Tibial nerve (tissue), 3 donors: ENCODE results near the gene ALX4.

Experiments used
- POLR2A ChIP-seq, 2 donors: fragments of 450-650 bp; IDR thresholded peaks; one replicate each; pipeline ENCODE4 v1.6.1; 2017; ENCODE audit warnings: antibody characterized with exemption in 2 of 2, mild to moderate bottlenecking in 2 of 2, moderate library complexity in 2 of 2
- TF ChIP-seq, protein P1 (sequence below), 5 experiments: fragments of 200-600 bp in 3 of 5; fragments of 450-650 bp in 2 of 5; sonication (generic) in 3 of 5; IDR thresholded peaks; one replicate each; pipeline ENCODE4 v1.5.1; 2016 to 2019; ENCODE audit warnings: antibody characterized with exemption in 5 of 5, mild to moderate bottlenecking in 3 of 5, moderate library complexity in 2 of 5

DNA sequence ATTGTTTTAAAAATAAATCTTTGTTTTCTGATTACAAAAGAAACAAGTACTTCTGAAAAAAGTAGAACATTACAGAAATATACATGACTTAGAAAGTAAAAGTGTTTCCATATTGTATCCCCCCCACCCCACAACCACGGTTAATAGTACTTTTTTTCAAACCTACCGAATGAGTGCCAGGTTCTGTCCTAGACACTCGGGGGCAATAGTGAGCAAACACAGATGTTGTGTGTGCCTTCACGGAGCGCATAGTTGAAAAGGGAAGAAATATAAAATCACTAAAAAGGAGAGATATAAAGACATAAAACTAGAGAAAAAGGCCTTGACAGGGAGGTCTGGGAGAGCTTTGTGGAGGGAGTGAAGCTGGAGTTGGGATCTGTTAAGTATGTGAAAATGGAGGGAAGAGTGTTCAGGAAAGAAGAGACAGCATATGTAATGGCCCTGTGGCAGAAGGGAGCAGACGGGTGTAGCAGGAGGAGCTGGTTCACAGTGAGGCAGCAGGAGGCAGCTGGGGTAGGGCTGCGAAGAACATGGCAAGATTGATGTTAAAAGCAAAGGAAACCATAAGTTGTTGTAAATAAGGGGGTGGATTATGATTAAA is 42.1 kb upstream of the ALX4 start:
- no peak for TF ChIP-seq POLR2A (IDR thresholded peaks at IDR 0.05)
- TF ChIP-seq, protein P1, sequence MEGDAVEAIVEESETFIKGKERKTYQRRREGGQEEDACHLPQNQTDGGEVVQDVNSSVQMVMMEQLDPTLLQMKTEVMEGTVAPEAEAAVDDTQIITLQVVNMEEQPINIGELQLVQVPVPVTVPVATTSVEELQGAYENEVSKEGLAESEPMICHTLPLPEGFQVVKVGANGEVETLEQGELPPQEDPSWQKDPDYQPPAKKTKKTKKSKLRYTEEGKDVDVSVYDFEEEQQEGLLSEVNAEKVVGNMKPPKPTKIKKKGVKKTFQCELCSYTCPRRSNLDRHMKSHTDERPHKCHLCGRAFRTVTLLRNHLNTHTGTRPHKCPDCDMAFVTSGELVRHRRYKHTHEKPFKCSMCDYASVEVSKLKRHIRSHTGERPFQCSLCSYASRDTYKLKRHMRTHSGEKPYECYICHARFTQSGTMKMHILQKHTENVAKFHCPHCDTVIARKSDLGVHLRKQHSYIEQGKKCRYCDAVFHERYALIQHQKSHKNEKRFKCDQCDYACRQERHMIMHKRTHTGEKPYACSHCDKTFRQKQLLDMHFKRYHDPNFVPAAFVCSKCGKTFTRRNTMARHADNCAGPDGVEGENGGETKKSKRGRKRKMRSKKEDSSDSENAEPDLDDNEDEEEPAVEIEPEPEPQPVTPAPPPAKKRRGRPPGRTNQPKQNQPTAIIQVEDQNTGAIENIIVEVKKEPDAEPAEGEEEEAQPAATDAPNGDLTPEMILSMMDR (IDR thresholded peaks at IDR 0.05) = no peak
